Measurements from ENCODE around the gene B3GALT5.

Gene B3GALT5

DNA sequence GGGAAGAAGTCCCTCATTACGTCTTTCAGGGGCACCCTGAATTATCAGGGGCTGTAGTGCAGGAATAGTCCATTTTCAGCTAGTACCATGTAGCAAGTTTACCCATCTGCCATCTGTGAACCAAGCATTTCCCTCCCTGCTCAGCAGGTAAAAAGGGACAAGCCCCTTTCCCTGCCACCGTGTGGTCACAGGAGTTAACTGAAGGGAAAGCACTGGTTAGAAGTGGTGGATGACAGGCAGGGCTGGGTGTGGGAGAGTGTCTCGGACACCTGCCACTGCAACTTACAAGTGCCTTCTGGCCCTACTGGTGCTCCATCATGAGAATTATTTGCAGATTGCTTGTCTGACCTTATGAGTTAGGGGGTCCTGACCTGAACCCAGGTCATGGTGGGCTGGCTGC lies 100.2 kb downstream of the B3GALT5 start:
- H3K27ac ChIP-seq = no peak overlapping the region
- TF ChIP-seq, protein P1, sequence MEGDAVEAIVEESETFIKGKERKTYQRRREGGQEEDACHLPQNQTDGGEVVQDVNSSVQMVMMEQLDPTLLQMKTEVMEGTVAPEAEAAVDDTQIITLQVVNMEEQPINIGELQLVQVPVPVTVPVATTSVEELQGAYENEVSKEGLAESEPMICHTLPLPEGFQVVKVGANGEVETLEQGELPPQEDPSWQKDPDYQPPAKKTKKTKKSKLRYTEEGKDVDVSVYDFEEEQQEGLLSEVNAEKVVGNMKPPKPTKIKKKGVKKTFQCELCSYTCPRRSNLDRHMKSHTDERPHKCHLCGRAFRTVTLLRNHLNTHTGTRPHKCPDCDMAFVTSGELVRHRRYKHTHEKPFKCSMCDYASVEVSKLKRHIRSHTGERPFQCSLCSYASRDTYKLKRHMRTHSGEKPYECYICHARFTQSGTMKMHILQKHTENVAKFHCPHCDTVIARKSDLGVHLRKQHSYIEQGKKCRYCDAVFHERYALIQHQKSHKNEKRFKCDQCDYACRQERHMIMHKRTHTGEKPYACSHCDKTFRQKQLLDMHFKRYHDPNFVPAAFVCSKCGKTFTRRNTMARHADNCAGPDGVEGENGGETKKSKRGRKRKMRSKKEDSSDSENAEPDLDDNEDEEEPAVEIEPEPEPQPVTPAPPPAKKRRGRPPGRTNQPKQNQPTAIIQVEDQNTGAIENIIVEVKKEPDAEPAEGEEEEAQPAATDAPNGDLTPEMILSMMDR (IDR thresholded peaks at IDR 0.05) = peak; percentile 21; the same call in 1 of the 2 replicates
- no peak for TF ChIP-seq ZFX (IDR thresholded peaks at IDR 0.05; ENCODE audit: borderline replicate concordance)

DNA sequence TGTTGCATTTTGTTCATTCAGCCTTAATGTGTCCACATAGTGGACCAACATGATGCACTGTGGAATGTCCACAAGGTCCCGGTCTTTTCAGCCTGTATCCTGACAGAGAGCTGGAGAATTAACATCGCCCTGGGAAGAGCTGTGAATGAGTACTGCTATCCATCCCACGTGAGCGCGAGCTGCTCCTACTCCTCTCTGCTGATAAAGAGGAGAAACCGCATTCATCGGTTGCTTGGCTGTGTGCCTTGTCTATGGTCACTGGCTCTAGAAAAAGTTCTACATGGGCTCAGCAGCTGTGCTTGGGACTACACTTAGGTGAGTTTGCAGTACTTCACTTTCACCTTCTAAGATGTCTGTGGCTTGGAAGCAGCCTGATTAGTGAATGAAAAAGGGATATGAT lies 101.2 kb downstream of the B3GALT5 start:
- no peak overlapping the region for H3K27ac ChIP-seq
- TF ChIP-seq ZFX (IDR thresholded peaks at IDR 0.05; ENCODE audit: borderline replicate concordance) = no peak
- TF ChIP-seq, protein P1 (IDR thresholded peaks at IDR 0.05) = no peak

DNA sequence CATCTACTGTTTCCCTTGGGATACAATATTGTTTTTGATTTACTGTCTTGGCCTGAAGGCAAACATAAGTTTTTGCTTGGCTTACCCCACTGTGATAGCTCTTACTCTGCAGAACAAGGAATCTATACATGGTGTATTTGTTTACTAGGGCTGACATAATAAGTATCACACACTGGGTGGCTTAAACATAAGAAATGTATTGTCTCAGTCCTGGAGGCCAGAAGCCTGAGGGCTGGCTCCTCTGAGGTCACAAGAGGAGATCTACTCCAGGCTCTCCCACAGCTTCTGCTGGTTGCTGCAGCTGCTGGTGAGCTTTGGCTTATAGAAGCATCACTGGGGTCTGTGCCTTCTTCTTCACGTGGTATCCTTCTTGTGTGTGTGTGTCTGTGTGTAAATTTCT lies 101.6 kb downstream of the B3GALT5 start:
- TF ChIP-seq, protein P1 (IDR thresholded peaks at IDR 0.05) = no peak
- no peak for TF ChIP-seq ZFX (IDR thresholded peaks at IDR 0.05; ENCODE audit: borderline replicate concordance)

DNA sequence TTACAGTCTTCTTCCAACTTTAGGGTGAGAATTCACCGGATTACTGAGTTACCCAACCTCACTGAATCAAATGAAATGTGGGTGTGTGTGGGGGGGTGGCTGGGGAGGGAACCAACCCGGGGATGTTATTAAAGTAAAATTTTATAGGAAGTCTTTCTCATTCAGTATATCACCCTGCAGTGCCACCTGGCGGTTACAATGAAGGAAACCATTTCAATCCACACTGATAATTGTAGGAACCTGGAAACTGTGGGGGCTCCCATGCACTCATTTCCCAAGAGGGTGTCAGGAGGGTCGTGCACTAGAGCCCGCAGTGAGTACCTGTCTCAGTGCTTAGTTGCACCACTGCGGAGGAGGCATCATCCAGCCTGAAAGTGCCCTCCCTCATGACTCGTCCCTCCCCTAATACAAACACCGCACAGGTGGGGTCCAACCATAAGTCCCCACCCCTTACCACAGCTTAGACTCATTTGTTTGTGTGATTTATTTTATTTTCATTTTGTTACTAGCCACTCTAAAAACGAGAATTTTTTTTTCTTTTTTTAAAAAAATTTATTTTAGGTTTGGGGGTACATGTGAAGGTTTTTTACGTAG lies 103.2 kb downstream of the B3GALT5 start:
- no peak overlapping the region for H3K27ac ChIP-seq
- no peak for TF ChIP-seq ZFX (IDR thresholded peaks at IDR 0.05; ENCODE audit: borderline replicate concordance)
- TF ChIP-seq, protein P1 (IDR thresholded peaks at IDR 0.05) = peak; percentile 80

More for the DNA sequence above, 101.6 kb downstream of the B3GALT5 start:
- no peak overlapping the region for H3K27ac ChIP-seq

- no peak overlapping the region for H3K27ac ChIP-seq
- TF ChIP-seq, protein P1 (IDR thresholded peaks at IDR 0.05) = no peak
- no peak for TF ChIP-seq ZFX (IDR thresholded peaks at IDR 0.05; ENCODE audit: borderline replicate concordance)
Observed at GRCh38 chr21:39720126-39720778, 107.5 kb downstream of the B3GALT5 start.

- no peak for TF ChIP-seq ZFX (IDR thresholded peaks at IDR 0.05; ENCODE audit: borderline replicate concordance)
- TF ChIP-seq, protein P1 (IDR thresholded peaks at IDR 0.05) = no peak
- no peak overlapping the region for H3K27ac ChIP-seq
Observed at GRCh38 chr21:39721885-39722284, 109.1 kb downstream of the B3GALT5 start.
